DOHH2 (cell line): Measurements from ENCODE around the gene TRA2B.
A peak's percentile ranks its signal among the peaks of the same experiment; 100 is the strongest.

Experiments used
- H3F3A ChIP-seq: fragments of 200-600 bp; sonication (generic), shearing (Covaris generic); 2 replicates; pipeline ENCODE4 v1.6.0; 2016; ENCODE audit warnings: antibody characterized with exemption, mild to moderate bottlenecking; ENCODE audit not compliant: control insufficient read depth, insufficient read depth
- H3K27ac ChIP-seq: fragments of 200-600 bp; sonication (generic); 2 replicates; pipeline ENCODE4 v1.5.1; 2014; ENCODE audit warnings: low read depth, mild to moderate bottlenecking, low read length, moderate library complexity
- H3K27me3 ChIP-seq: fragments of 200-600 bp; sonication (generic); 2 replicates; pipeline ENCODE4 v1.6.1; 2014; ENCODE audit warnings: mild to moderate bottlenecking, low read length, mixed read lengths; ENCODE audit not compliant: control insufficient read depth
- H3K36me3 ChIP-seq: fragments of 200-600 bp; sonication (generic); 2 replicates; pipeline ENCODE4 v1.6.1; 2014; ENCODE audit warnings: mild to moderate bottlenecking, low read length, moderate library complexity, mixed read lengths; ENCODE audit not compliant: control insufficient read depth
- H3K4me1 ChIP-seq: fragments of 200-600 bp; sonication (generic); 2 replicates; pipeline ENCODE4 v1.6.1; 2014; ENCODE audit warnings: mild to moderate bottlenecking, low read length, mixed read lengths; ENCODE audit not compliant: control insufficient read depth
- H3K4me2 ChIP-seq: fragments of 200-600 bp; sonication (generic); 2 replicates; pipeline ENCODE4 v1.6.0; 2014; ENCODE audit warnings: mild to moderate bottlenecking, low read length, moderate library complexity
- H3K4me3 ChIP-seq: fragments of 200-600 bp; sonication (generic); 2 replicates; pipeline ENCODE4 v1.5.1; 2014; ENCODE audit warnings: mild to moderate bottlenecking, low read length, mixed read lengths
- H3K79me2 ChIP-seq: fragments of 200-600 bp; sonication (generic); 2 replicates; pipeline ENCODE4 v1.6.1; 2014; ENCODE audit warnings: mild to moderate bottlenecking, low read length, mixed read lengths; ENCODE audit not compliant: control insufficient read depth
- H3K9me2 ChIP-seq: fragments of 200-600 bp; sonication (generic); replicated peaks from 2 replicates; pipeline ENCODE4 v1.6.1; 2014; ENCODE audit warnings: mild to moderate bottlenecking, low read length, mixed read lengths; ENCODE audit not compliant: control insufficient read depth
- H3K9me3 ChIP-seq: fragments of 200-600 bp; sonication (generic); 2 replicates; pipeline ENCODE4 v1.6.1; 2014; ENCODE audit warnings: antibody characterized with exemption, low read length, mixed read lengths; ENCODE audit not compliant: control insufficient read depth, insufficient read depth
- H4K20me1 ChIP-seq: fragments of 200-600 bp; sonication (generic); 2 replicates; pipeline ENCODE4 v1.6.0; 2014; ENCODE audit warnings: low read depth, mild to moderate bottlenecking, antibody characterized with exemption, low read length, moderate library complexity; ENCODE audit not compliant: control insufficient read depth, insufficient read depth
- EZH2phosphoT487 ChIP-seq: fragments of 200-600 bp; sonication (generic); IDR thresholded peaks from 2 replicates; pipeline ENCODE4 v1.6.1; 2017; ENCODE audit warnings: borderline replicate concordance, mild to moderate bottlenecking, antibody characterized with exemption, low read length, moderate library complexity, mixed read lengths
- TF ChIP-seq, protein P1 (sequence below): fragments of 200-600 bp; sonication (generic); IDR thresholded peaks from one replicate; pipeline ENCODE4 v1.5.1; 2014; ENCODE audit warnings: antibody characterized with exemption, mild to moderate bottlenecking, low read depth, low read length; ENCODE audit not compliant: poor library complexity, severe bottlenecking

TRA2B gene

GRCh38 chr3:185976977-185977678, 39.3 kb upstream of the TRA2B start:
- Histone ChIP-seq H3F3A (no peaks in the 10 kb centered on the region), H4K20me1 (no peaks in the 10 kb centered on the region), H3K79me2 (no peaks in the 10 kb centered on the region), H3K36me3 (no peaks in the 10 kb centered on the region), H3K9me2 (no peaks in the 10 kb centered on the region), H3K4me1 (no peaks in the 10 kb centered on the region), H3K27ac (no peak overlapping the region), H3K27me3 (peaks cover 15% of the 10 kb centered on the region), H3K4me3 (no peak overlapping the region), H3K9me3 (no peaks in the 10 kb centered on the region), H3K4me2 (no peak overlapping the region)
- TF ChIP-seq, protein P1, sequence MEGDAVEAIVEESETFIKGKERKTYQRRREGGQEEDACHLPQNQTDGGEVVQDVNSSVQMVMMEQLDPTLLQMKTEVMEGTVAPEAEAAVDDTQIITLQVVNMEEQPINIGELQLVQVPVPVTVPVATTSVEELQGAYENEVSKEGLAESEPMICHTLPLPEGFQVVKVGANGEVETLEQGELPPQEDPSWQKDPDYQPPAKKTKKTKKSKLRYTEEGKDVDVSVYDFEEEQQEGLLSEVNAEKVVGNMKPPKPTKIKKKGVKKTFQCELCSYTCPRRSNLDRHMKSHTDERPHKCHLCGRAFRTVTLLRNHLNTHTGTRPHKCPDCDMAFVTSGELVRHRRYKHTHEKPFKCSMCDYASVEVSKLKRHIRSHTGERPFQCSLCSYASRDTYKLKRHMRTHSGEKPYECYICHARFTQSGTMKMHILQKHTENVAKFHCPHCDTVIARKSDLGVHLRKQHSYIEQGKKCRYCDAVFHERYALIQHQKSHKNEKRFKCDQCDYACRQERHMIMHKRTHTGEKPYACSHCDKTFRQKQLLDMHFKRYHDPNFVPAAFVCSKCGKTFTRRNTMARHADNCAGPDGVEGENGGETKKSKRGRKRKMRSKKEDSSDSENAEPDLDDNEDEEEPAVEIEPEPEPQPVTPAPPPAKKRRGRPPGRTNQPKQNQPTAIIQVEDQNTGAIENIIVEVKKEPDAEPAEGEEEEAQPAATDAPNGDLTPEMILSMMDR: peak; percentile 94
- TF ChIP-seq EZH2phosphoT487: no peak

DNA sequence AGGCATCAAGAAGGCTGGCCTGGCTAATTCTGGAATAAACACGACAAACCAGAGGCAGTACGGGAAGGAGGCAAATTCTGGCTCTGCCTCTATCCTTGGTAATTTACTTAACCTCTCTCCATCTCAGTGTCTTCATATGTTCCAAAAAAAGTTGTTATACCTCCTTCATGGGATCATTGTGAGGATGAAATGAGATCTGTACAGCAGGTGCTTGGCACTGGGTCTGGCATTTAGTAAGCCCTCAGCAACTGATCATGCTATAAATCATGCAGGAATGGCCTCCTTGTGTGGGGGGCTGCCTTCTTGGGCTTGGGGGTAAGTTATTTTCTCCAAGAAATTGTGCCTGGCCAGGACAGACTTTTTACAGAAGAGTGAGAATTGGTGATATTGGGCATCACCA, 38.3 kb upstream of the TRA2B start:
- TF ChIP-seq, protein P1: no peak
- TF ChIP-seq EZH2phosphoT487: no peak

GRCh38 chr3:185971579-185971978, 33.8 kb upstream of the TRA2B start:
- H3K4me3 ChIP-seq: no peak overlapping the region
- no peaks in the 10 kb centered on the region for H4K20me1 ChIP-seq
- no peaks in the 10 kb centered on the region for H3K79me2 ChIP-seq
- H3K27ac ChIP-seq: no peak overlapping the region
- no peaks in the 10 kb centered on the region for H3K9me3 ChIP-seq
- no peaks in the 10 kb centered on the region for H3F3A ChIP-seq
- H3K27me3 ChIP-seq: peaks cover 3% of the 10 kb centered on the region; the same call in 1 of the 2 replicates
- no peaks in the 10 kb centered on the region for H3K9me2 ChIP-seq
- H3K4me2 ChIP-seq: no peak overlapping the region
- H3K36me3 ChIP-seq: no peaks in the 10 kb centered on the region
- H3K4me1 ChIP-seq: no peaks in the 10 kb centered on the region
- no peak for TF ChIP-seq EZH2phosphoT487
- TF ChIP-seq, protein P1: no peak

More for the DNA sequence above, 38.3 kb upstream of the TRA2B start:
- H3K27ac ChIP-seq: no peak overlapping the region
- H4K20me1 ChIP-seq: no peaks in the 10 kb centered on the region
- no peaks in the 10 kb centered on the region for H3F3A ChIP-seq
- no peak overlapping the region for H3K4me2 ChIP-seq
- H3K9me3 ChIP-seq: no peaks in the 10 kb centered on the region
- no peaks in the 10 kb centered on the region for H3K36me3 ChIP-seq
- H3K79me2 ChIP-seq: no peaks in the 10 kb centered on the region
- H3K27me3 ChIP-seq: peaks cover 15% of the 10 kb centered on the region
- no peaks in the 10 kb centered on the region for H3K9me2 ChIP-seq
- no peaks in the 10 kb centered on the region for H3K4me1 ChIP-seq
- no peak overlapping the region for H3K4me3 ChIP-seq
